GM12878 (cell line): ENCODE measurements around the gene ANKRD6. TPM values are rescaled to one million over a fixed set of nuclear protein-coding genes. Genes with fewer than 3 reads are reported as not detected.

ENCODE experiments used
- ATAC-seq: fragments of 200-7000 bp; cut with Tn5 transposase; 3 replicates; pipeline ENCODE4 v1.9.1; 2020; ENCODE audit warnings: mild to moderate bottlenecking, moderate library complexity
- BruUV-seq: library from RNA; stranded (reverse); fragments of 400-500 nt; replicated peaks from 2 replicates; lab custom pipeline; 2021; lab: Mats Ljungman, UMichigan
- CTCF ChIA-PET: fragments of 300-600 bp; sonication (Branson Sonifier 250); formaldehyde crosslinking; extraction: SDS; loops from one replicate; lab custom pipeline; 2021; ENCODE audit warnings: inconsistent platforms; lab: Yijun Ruan, JAX
- POLR2A ChIA-PET: fragments of 350-600 bp; formaldehyde crosslinking; extraction: SDS; loops from one replicate; lab custom pipeline; 2021; ENCODE audit warnings: inconsistent platforms; lab: Charles Lee
- RAD21 ChIA-PET: fragments of 300-600 bp; sonication (Branson Sonifier 250); formaldehyde crosslinking; loops from one replicate; lab custom pipeline; 2023; ENCODE audit warnings: antibody characterized with exemption; ENCODE audit not compliant: unreplicated experiment; lab: Charles Lee
- SMC1A ChIA-PET: fragments of 300-600 bp; sonication (Branson Sonifier 250); formaldehyde crosslinking; loops from one replicate; lab custom pipeline; 2023; ENCODE audit not compliant: unreplicated experiment, uncharacterized antibody; lab: Charles Lee
- DNase-seq: peaks from one replicate; pipeline ENCODE4 v3.0.0-alpha.2; 2011; ENCODE audit warnings: low read depth, low spot score
- FAIRE-seq: peaks from 3 replicates; lab custom pipeline; 2011; peaks lifted over from hg19 to GRCh38; lab: Jason Lieb, UNC
- H2AFZ ChIP-seq: 2 replicates; pipeline ENCODE4 v1.6.0; 2011; ENCODE audit warnings: low read depth, low read length, control low read depth; ENCODE audit not compliant: control insufficient read depth
- H3K27ac ChIP-seq: 2 replicates; pipeline ENCODE4 v1.5.1; 2011; ENCODE audit warnings: control low read depth; ENCODE audit not compliant: control insufficient read depth, insufficient read depth
- H3K27me3 ChIP-seq, 2 experiments: replicated peaks in 1 of 2; 2 replicates each; pipeline versions ENCODE4 v1.6.0 to v1.6.1; 2011; ENCODE audit warnings: low read length in 1 of 2; ENCODE audit not compliant: control insufficient read depth in 2 of 2, insufficient read depth in 2 of 2
- H3K36me3 ChIP-seq, 2 experiments: 2 replicates each; pipeline ENCODE4 v1.5.1; 2011; ENCODE audit warnings: low read length in 1 of 2; ENCODE audit not compliant: control insufficient read depth in 2 of 2, insufficient read depth in 2 of 2
- H3K4me1 ChIP-seq: 2 replicates; pipeline ENCODE4 v1.6.1; 2011; ENCODE audit warnings: mild to moderate bottlenecking, low read length, moderate library complexity, mixed read lengths; ENCODE audit not compliant: control insufficient read depth, insufficient read depth
- H3K4me2 ChIP-seq: 2 replicates; pipeline ENCODE4 v1.6.0; 2011; ENCODE audit warnings: control low read depth; ENCODE audit not compliant: control insufficient read depth, insufficient read depth
- H3K4me3 ChIP-seq: fragments of 200-600 bp; sonication (generic); 2 replicates; pipeline ENCODE4 v1.5.1; 2016
- H3K79me2 ChIP-seq: 2 replicates; pipeline ENCODE4 v1.6.0; 2011; ENCODE audit warnings: low read length; ENCODE audit not compliant: control insufficient read depth, insufficient read depth
- H3K9ac ChIP-seq: 2 replicates; pipeline ENCODE4 v1.8.0; 2011; ENCODE audit warnings: low read length, control low read depth, mixed read lengths; ENCODE audit not compliant: control insufficient read depth, insufficient read depth
- H3K9me3 ChIP-seq: replicated peaks from 3 replicates; pipeline ENCODE4 v1.5.1; 2011; ENCODE audit warnings: mild to moderate bottlenecking, low read length; ENCODE audit not compliant: control insufficient read depth, insufficient read depth
- H4K20me1 ChIP-seq: 2 replicates; pipeline ENCODE4 v1.6.0; 2011; ENCODE audit not compliant: control insufficient read depth, insufficient read depth
- ELK1 ChIP-seq: IDR thresholded peaks from 2 replicates; pipeline ENCODE4 v1.6.1; 2012; ENCODE audit warnings: low read depth, low read length, improper control_type of control experiment
- MXI1 ChIP-seq: fragments of 150-350 bp; IDR thresholded peaks from 2 replicates; pipeline ENCODE4 v1.6.1; 2011; ENCODE audit warnings: low read depth, mild to moderate bottlenecking, inconsistent platforms, low read length, improper control_type of control experiment
- MYC ChIP-seq: IDR thresholded peaks from 2 replicates; pipeline ENCODE4 v1.6.1; 2011; ENCODE audit warnings: mild to moderate bottlenecking, low read length, moderate library complexity, inconsistent platforms; ENCODE audit not compliant: insufficient read depth, insufficient replicate concordance, insufficient read length, severe bottlenecking
- NFXL1 ChIP-seq: fragments of 450-650 bp; IDR thresholded peaks from 2 replicates; pipeline ENCODE4 v1.6.1; 2017; ENCODE audit warnings: antibody characterized with exemption, mild to moderate bottlenecking, borderline replicate concordance
- RCOR1 ChIP-seq: conservative IDR thresholded peaks from 2 replicates; pipeline ENCODE4 v1.6.1; 2012; ENCODE audit warnings: low read depth, low read length, improper control_type of control experiment
- RFX5 ChIP-seq: IDR thresholded peaks from 2 replicates; pipeline ENCODE4 v1.6.1; 2011; ENCODE audit warnings: low read depth, low read length, improper control_type of control experiment
- ZNF24 ChIP-seq: fragments of 450-650 bp; IDR thresholded peaks from 2 replicates; pipeline ENCODE4 v1.6.1; 2017; ENCODE audit warnings: antibody characterized with exemption, mild to moderate bottlenecking
- WGBS: methylation state at CpG from one replicate; pipeline ENCODE4 v1.1.6; 2016; ENCODE audit warnings: low lambda C conversion rate; ENCODE audit not compliant: insufficient replicate concordance, insufficient coverage; ENCODE audit errors: missing lambda C conversion rate; 5-methylcytosine and 5-hydroxymethylcytosine counted together
- in situ Hi-C: fragments of 300-500 bp; cut with MboI; formaldehyde crosslinking; loops from 9 replicates; pipeline ENCODE4 v1.14.3; 2018; ENCODE audit warnings: mixed read lengths
- intact Hi-C: fragments of 100-400 bp; cut with micrococcal nuclease; formaldehyde crosslinking; loops from one replicate; pipeline ENCODE4 v1.14.2; 2022; ENCODE audit not compliant: unreplicated experiment
- polyA plus RNA-seq, 11 experiments: library from polyadenylated mRNA; depleted of rRNA in 4 of 11; unstranded in 6 of 11; stranded (reverse) in 5 of 11; fragments of >200 nt; fragmentation: Nextera tagmentation in 4 of 11; fragmentation: Illumina TruSeq in 1 of 11; extraction: Ambion mirVana in 4 of 11; extraction: Trizol in 1 of 11; gene quantifications; 1 replicate in 1 of 11; 2 replicates in 10 of 11; pipeline versions ENCODE4 v1.2.1 to v1.2.3, GENCODE V29; 2011 to 2016; ENCODE audit warnings: inconsistent platforms in 2 of 11, missing spikeins in 2 of 11, low read depth in 1 of 11
- total RNA-seq, 4 experiments: library from RNA; depleted of rRNA in 3 of 4; stranded (reverse); fragments of >200 nt in 3 of 4; fragmentation: Illumina TruSeq in 1 of 4; extraction: Trizol in 1 of 4; gene quantifications; 2 replicates each; pipeline versions ENCODE4 v1.2.1 to v1.2.3, GENCODE V29; 2013 to 2021

Gene ANKRD6
- total and polyA plus RNA-seq, 10 of the 15 experiments (the other 5 are each of a cell fraction or from before 2014, with no cell fraction given) = 0.03 to 0.90 (median 0.38) TPM

- Histone ChIP-seq H3K27me3 (no peaks in the 10 kb centered on the region), H3K9me3 (no peaks in the 10 kb centered on the region), H3K4me1 (no peaks in the 10 kb centered on the region), H3K36me3 (peaks cover 26 to 32% of the 10 kb centered on the region in 2 experiments), H3K9ac (no peak overlapping the region), H3K79me2 (no peaks in the 10 kb centered on the region), H3K4me2 (no peak overlapping the region), H3K27ac (no peak overlapping the region), H4K20me1 (no peaks in the 10 kb centered on the region), H3K4me3 (no peak overlapping the region), H2AFZ (no peak overlapping the region)
- in situ Hi-C loops = no loop called here
- TF ChIP-seq ZNF24 (no peak), RFX5 (no peak), NFXL1 (no peak), MXI1 (no peak), MYC (no peak), RCOR1 (no peak), ELK1 (no peak)
- ChIA-PET POLR2A (no interaction called here), SMC1A (interaction anchor here (0.6 kb wide), 1 partner anchor 126 kb away, joined by 3 read pairs; no protein-coding TSS in a partner anchor), CTCF (interaction anchor here (0.7 kb wide), 1 partner anchor 310 kb away, joined by 3 read pairs; no protein-coding TSS in a partner anchor), RAD21 (no interaction called here)
- FAIRE-seq (no peak), DNase-seq (no peak), ATAC-seq (no peak)
- intact Hi-C loops = no loop called here
- BruUV-seq = no TSS peak
- WGBS = 96% methylated on average over 10 of the region's 10 CpGs
Measured at GRCh38 chr6:89681983-89682564, 249.1 kb downstream of the ANKRD6 start.
